Neural cell (in vitro differentiated cells): ENCODE measurements around the gene SELENOO. TPM values are rescaled to one million over a fixed set of nuclear protein-coding genes. Genes with fewer than 3 reads are reported as not detected.
"Not testable (repeated sequence)": the region's sequence is repeated elsewhere in the genome, so short reads cannot be mapped to it uniquely, and the experiment has no call there.

ENCODE experiments used
- H2AFZ ChIP-seq: fragments of 200-600, 300-800 bp; sonication (generic), shearing (Covaris generic); 2 replicates; pipeline ENCODE4 v1.6.0; 2014; ENCODE audit warnings: low read depth, mild to moderate bottlenecking, antibody characterized with exemption, low read length, moderate library complexity
- H3F3A ChIP-seq: fragments of 200-600 bp; shearing (Covaris generic); 2 replicates; pipeline ENCODE4 v1.6.1; 2016; ENCODE audit warnings: mild to moderate bottlenecking, moderate library complexity, mixed read lengths, antibody characterized with exemption, low read length; ENCODE audit not compliant: insufficient read depth, poor library complexity, severe bottlenecking
- H3K27ac ChIP-seq: fragments of 200-600, 300-800 bp; sonication (generic), shearing (Covaris generic); 2 replicates; pipeline ENCODE4 v1.5.1; 2014; ENCODE audit warnings: mild to moderate bottlenecking, low read length, moderate library complexity
- H3K27me3 ChIP-seq: fragments of 300-800, 200-600 bp; sonication (generic), shearing (Covaris generic); 2 replicates; pipeline ENCODE4 v1.6.0; 2014; ENCODE audit warnings: mild to moderate bottlenecking, low read depth, low read length, moderate library complexity; ENCODE audit not compliant: insufficient read depth
- H3K36me3 ChIP-seq: fragments of 300-800, 200-600 bp; sonication (generic), shearing (Covaris generic); 2 replicates; pipeline ENCODE4 v1.5.1; 2014; ENCODE audit warnings: mild to moderate bottlenecking, antibody characterized with exemption, low read length, moderate library complexity; ENCODE audit not compliant: insufficient read depth
- H3K4me2 ChIP-seq: fragments of 300-800, 200-600 bp; sonication (generic), shearing (Covaris generic); 2 replicates; pipeline ENCODE4 v1.6.0; 2014; ENCODE audit warnings: mild to moderate bottlenecking, low read length
- H3K4me3 ChIP-seq: fragments of 300-800, 200-600 bp; sonication (generic), shearing (Covaris generic); 2 replicates; pipeline ENCODE4 v1.5.1; 2014; ENCODE audit warnings: mild to moderate bottlenecking, low read length, moderate library complexity
- H3K79me2 ChIP-seq: fragments of 200-600 bp; shearing (Covaris generic); replicated peaks from 2 replicates; pipeline ENCODE4 v1.6.0; 2014; ENCODE audit warnings: mild to moderate bottlenecking, low read length, moderate library complexity; ENCODE audit not compliant: insufficient read depth
- H3K9ac ChIP-seq: fragments of 300-800, 200-600 bp; sonication (generic), shearing (Covaris generic); 2 replicates; pipeline ENCODE4 v1.6.1; 2016; ENCODE audit warnings: mild to moderate bottlenecking, low read length, mixed read lengths
- H3K9me2 ChIP-seq: fragments of 200-600 bp; shearing (Covaris generic); 2 replicates; pipeline ENCODE4 v1.6.1; 2016; ENCODE audit warnings: mild to moderate bottlenecking, low read length, mixed read lengths; ENCODE audit not compliant: insufficient read depth
- H3K9me3 ChIP-seq: fragments of 200-600, 300-800 bp; sonication (generic), shearing (Covaris generic); 2 replicates; pipeline ENCODE4 v1.6.1; 2016; ENCODE audit warnings: mild to moderate bottlenecking, mixed run types, low read length, moderate library complexity, mixed read lengths
- H4K20me1 ChIP-seq: fragments of 200-600 bp; shearing (Covaris generic); 2 replicates; pipeline ENCODE4 v1.6.1; 2016; ENCODE audit warnings: mild to moderate bottlenecking, mixed run types; ENCODE audit not compliant: insufficient read depth
- CTCF ChIP-seq: fragments of 450-650 bp; IDR thresholded peaks from 2 replicates; pipeline ENCODE4 v1.5.1; 2014; ENCODE audit warnings: antibody characterized with exemption, mild to moderate bottlenecking, moderate library complexity; ENCODE audit not compliant: poor library complexity, severe bottlenecking
- EP300 ChIP-seq: fragments of 450-650 bp; conservative IDR thresholded peaks from 2 replicates; pipeline ENCODE4 v1.6.1; 2014; ENCODE audit warnings: antibody characterized with exemption, mild to moderate bottlenecking, moderate library complexity; ENCODE audit not compliant: poor library complexity, severe bottlenecking
- EZH2 ChIP-seq: fragments of 200-600, 300-800 bp; shearing (Covaris generic), sonication (generic); IDR thresholded peaks from 2 replicates; pipeline ENCODE4 v1.6.1; 2014; ENCODE audit warnings: antibody characterized with exemption, low read length, borderline replicate concordance, mild to moderate bottlenecking; ENCODE audit not compliant: insufficient read depth, poor library complexity, severe bottlenecking
- MXI1 ChIP-seq: fragments of 450-650 bp; conservative IDR thresholded peaks from 2 replicates; pipeline ENCODE4 v1.6.1; 2014; ENCODE audit warnings: antibody characterized with exemption, mild to moderate bottlenecking; ENCODE audit not compliant: poor library complexity, severe bottlenecking
- POLR2AphosphoS5 ChIP-seq: IDR thresholded peaks from 2 replicates; pipeline ENCODE4 v1.6.1; 2012
- RAD21 ChIP-seq: fragments of 450-650 bp; conservative IDR thresholded peaks from 2 replicates; pipeline ENCODE4 v1.6.1; 2014; ENCODE audit warnings: antibody characterized with exemption, mild to moderate bottlenecking, moderate library complexity
- REST ChIP-seq: IDR thresholded peaks from 2 replicates; pipeline ENCODE4 v1.6.1; 2012; ENCODE audit warnings: borderline replicate concordance
- SMC3 ChIP-seq: fragments of 450-650 bp; conservative IDR thresholded peaks from 2 replicates; pipeline ENCODE4 v1.6.1; 2014; ENCODE audit warnings: antibody characterized with exemption, mild to moderate bottlenecking, moderate library complexity; ENCODE audit not compliant: poor library complexity
- TAF1 ChIP-seq: IDR thresholded peaks from 2 replicates; pipeline ENCODE4 v1.6.1; 2012; ENCODE audit warnings: low read depth
- polyA plus RNA-seq: library from polyadenylated mRNA; depleted of rRNA; stranded (reverse); fragments of >200 nt; gene quantifications from 2 replicates; pipeline ENCODE4 v1.2.3, GENCODE V29; 2014

Gene SELENOO
- polyA plus RNA-seq, 1 donor from 2014 or later: 42.0 TPM

- H3K4me3 ChIP-seq, H4K20me1 ChIP-seq: not testable (repeated sequence)
Measured at GRCh38 chr22:50168490-50169180, 32.2 kb upstream of the SELENOO start.

GRCh38 chr22:50169181-50169759 lies 31.5 kb upstream of the SELENOO start:
- Histone ChIP-seq H3K36me3 (no peaks in the 10 kb centered on the region), H3K79me2 (no peaks in the 10 kb centered on the region), H3K4me3 (peak overlapping the region; percentile 58), H3K9me2 (no peaks in the 10 kb centered on the region), H3K9me3 (no peaks in the 10 kb centered on the region), H3K9ac (peak overlapping the region; percentile 44), H4K20me1 (no peaks in the 10 kb centered on the region), H2AFZ (no peak overlapping the region), H3K27me3 (peaks cover 10% of the 10 kb centered on the region), H3K27ac (no peak overlapping the region), H3F3A (no peaks in the 10 kb centered on the region), H3K4me2 (no peak overlapping the region)
- TF ChIP-seq REST: no peak
- no peak for TF ChIP-seq SMC3
- no peak for TF ChIP-seq RAD21
- TF ChIP-seq TAF1: no peak
- no peak for TF ChIP-seq EZH2
- TF ChIP-seq CTCF: no peak
- no peak for TF ChIP-seq EP300
- TF ChIP-seq MXI1: no peak
- no peak for TF ChIP-seq POLR2AphosphoS5

More at GRCh38 chr22:50168490-50169180, 32.2 kb upstream of the SELENOO start:
- H3K27ac ChIP-seq, H3K79me2 ChIP-seq, H3K9ac ChIP-seq, H3K9me2 ChIP-seq, H2AFZ ChIP-seq, H3K9me3 ChIP-seq, H3K4me2 ChIP-seq, H3K36me3 ChIP-seq, H3F3A ChIP-seq: not testable (repeated sequence)
- peaks cover 10% of the 10 kb centered on the region for H3K27me3 ChIP-seq
